Measurements from ENCODE around the gene EDEM1. TPM values are rescaled to one million over a fixed set of nuclear protein-coding genes. Genes with fewer than 3 reads are reported as not detected.
"Not testable (repeated sequence)": the region's sequence is repeated elsewhere in the genome, so short reads cannot be mapped to it uniquely, and the experiment has no call there.

EDEM1 gene
- total RNA-seq, 6 experiments from 2014 or later, result 40.6 to 92.7 (median 83.2) TPM

DNA sequence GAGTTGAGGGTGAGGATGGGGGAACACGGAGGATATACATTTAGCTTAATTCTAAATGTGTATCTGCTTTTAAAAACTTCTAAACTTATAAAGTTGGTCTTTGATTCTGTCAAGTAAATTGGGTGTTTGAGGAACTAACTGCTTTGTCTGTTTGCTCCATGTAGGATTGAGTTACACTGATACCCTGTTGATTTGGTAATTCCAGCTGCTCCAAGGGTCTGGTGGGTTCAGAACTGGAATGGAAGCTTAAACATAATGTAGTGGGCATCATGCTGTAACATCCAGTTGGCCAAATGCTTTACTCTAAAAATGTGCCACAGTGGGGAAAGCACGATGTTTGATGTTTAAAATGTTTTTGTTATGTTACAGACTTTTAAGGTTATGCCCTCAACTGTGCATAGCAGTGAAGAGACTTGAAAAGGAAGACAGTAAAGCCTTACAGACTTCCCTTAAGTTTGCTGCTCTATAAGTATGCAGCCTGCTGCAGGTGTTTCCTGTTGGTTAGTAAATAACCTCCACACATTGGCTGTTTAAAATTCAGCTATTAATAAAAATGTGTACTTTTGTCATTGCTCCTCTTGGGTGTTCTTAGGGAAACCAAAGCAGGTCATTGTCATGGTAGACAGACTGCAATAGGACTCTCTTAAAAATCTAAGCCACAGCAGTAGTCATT, 5.9 kb upstream of the EDEM1 start:
- no peaks in the 10 kb centered on the region for H3K9me3 ChIP-seq
- DNase-seq (no peak), ATAC-seq (no peak)
- peaks cover 0 to 20% (median 13%) of the 10 kb centered on the region in 4 donors for H3K36me3 ChIP-seq
- intact Hi-C loops (cut with DNase I), result no loop called here
- H3K4me3 ChIP-seq, result no peak overlapping the region
- H3K27me3 ChIP-seq, result no peaks in the 10 kb centered on the region
- TF ChIP-seq POLR2A (IDR thresholded peaks at IDR 0.05) (no peak), CTCF (IDR thresholded peaks at IDR 0.05) (no peak)
- whole genome bisulfite sequencing (ENCODE audit: insufficient coverage, low coverage, low lambda C conversion rate, missing lambda C conversion rate), result 71% methylated on average over 2 of the region's 2 CpGs
- peaks cover 0 to 17% (median 2%) of the 10 kb centered on the region in 4 donors for H3K4me1 ChIP-seq
- no peak overlapping the region for H3K27ac ChIP-seq

GRCh38 chr3:5183714-5184113, 3.8 kb upstream of the EDEM1 start:
- Histone ChIP-seq H3K4me1 (peaks cover 0 to 18% (median 2%) of the 10 kb centered on the region in 4 donors), H3K36me3 (peaks cover 0 to 18% (median 9%) of the 10 kb centered on the region in 4 donors)
- intact Hi-C loops (cut with DNase I); H3K9me3 ChIP-seq; H3K27me3 ChIP-seq; ATAC-seq; H3K4me3 ChIP-seq; H3K27ac ChIP-seq; DNase-seq: not testable (repeated sequence)
- WGBS (ENCODE audit: insufficient coverage, low coverage, low lambda C conversion rate, missing lambda C conversion rate), result 86% methylated on average over 12 of the region's 12 CpGs

- Histone ChIP-seq H3K9me3 (no peaks in the 10 kb centered on the region), H3K27ac (no peak overlapping the region), H3K4me3 (no peak overlapping the region), H3K36me3 (peaks cover 0 to 10% (median 5%) of the 10 kb centered on the region in 4 donors), H3K4me1 (peaks cover 0 to 18% (median 2%) of the 10 kb centered on the region in 4 donors), H3K27me3 (no peaks in the 10 kb centered on the region)
- no peak for ATAC-seq
- no peak for DNase-seq
- TF ChIP-seq POLR2A (IDR thresholded peaks at IDR 0.05) (no peak), CTCF (IDR thresholded peaks at IDR 0.05) (no peak)
- intact Hi-C loops (cut with DNase I), result no loop called here
- WGBS (ENCODE audit: insufficient coverage, low coverage, low lambda C conversion rate, missing lambda C conversion rate), result 60% methylated on average over 6 of the region's 6 CpGs
Observed at GRCh38 chr3:5184499-5184898, 3.0 kb upstream of the EDEM1 start.

GRCh38 chr3:5185093-5185673, 2.3 kb upstream of the EDEM1 start:
- H3K27me3 ChIP-seq, result no peaks in the 10 kb centered on the region
- no peak for DNase-seq
- 81% methylated on average over 5 of the region's 5 CpGs for WGBS (ENCODE audit: insufficient coverage, low coverage, low lambda C conversion rate, missing lambda C conversion rate)
- H3K27ac ChIP-seq, result no peak overlapping the region
- intact Hi-C loops (cut with DNase I), result no loop called here
- H3K4me1 ChIP-seq, result peaks cover 0 to 24% (median 2%) of the 10 kb centered on the region in 4 donors
- peaks cover 0 to 7% (median 4%) of the 10 kb centered on the region in 4 donors for H3K36me3 ChIP-seq
- no peak overlapping the region for H3K4me3 ChIP-seq
- TF ChIP-seq POLR2A (IDR thresholded peaks at IDR 0.05) (no peak), CTCF (IDR thresholded peaks at IDR 0.05) (no peak)
- no peaks in the 10 kb centered on the region for H3K9me3 ChIP-seq
- no peak for ATAC-seq

Measured in right lobe of liver (tissue), 6 donors.